Pancreas (tissue), 10 donors: ENCODE measurements around the gene JKAMP. TPM values are rescaled to one million over a fixed set of nuclear protein-coding genes. Genes with fewer than 3 reads are reported as not detected.

ENCODE experiments used
- ATAC-seq, 4 donors: fragments of 200-7000 bp; cut with Tn5 transposase; one replicate each; pipeline versions ENCODE4 v1.8.0 to v1.9.1; 2020; ENCODE audit warnings: mild to moderate bottlenecking in 4 of 4, moderate library complexity in 4 of 4
- DNase-seq, 6 donors: peaks; one replicate each; pipeline ENCODE4 v3.0.0-alpha.2; 2020
- FAIRE-seq: peaks from 2 replicates; lab custom pipeline; 2012; peaks lifted over from hg19 to GRCh38; lab: Jason Lieb, UNC
- H3K27ac ChIP-seq, 4 donors: fragments of 200-600 bp; sonication (generic); 1 replicate in 3 of 4; 2 replicates in 1 of 4; pipeline versions ENCODE4 v1.5.0 to v1.8.0; 2020
- H3K27me3 ChIP-seq, 4 donors: fragments of 200-600 bp; one replicate each; pipeline ENCODE4 v1.8.0; 2021
- H3K36me3 ChIP-seq, 3 donors: fragments of 200-600 bp; sonication (generic) in 1 of 3; one replicate each; pipeline versions ENCODE4 v1.5.0 to v1.8.0; 2020 to 2021
- H3K4me1 ChIP-seq, 3 donors: fragments of 200-600 bp; one replicate each; pipeline ENCODE4 v1.8.0; 2021
- H3K4me3 ChIP-seq, 4 donors: fragments of 200-600 bp; sonication (generic) in 2 of 4; one replicate each; pipeline versions ENCODE4 v1.5.0 to v1.8.0; 2020 to 2021
- H3K9me3 ChIP-seq, 4 donors: fragments of 200-600 bp; one replicate each; pipeline ENCODE4 v1.8.0; 2021
- WGBS, 2 donors: extraction: QIAGEN DNeasy Blood & Tissue Kit; methylation state at CpG; one replicate each; pipeline ENCODE4 v1.1.7; 2013; 5-methylcytosine and 5-hydroxymethylcytosine counted together
- intact Hi-C, 3 donors: fragments of 100-400 bp; cut with DNase I; formaldehyde crosslinking; loops; one replicate each; pipeline versions ENCODE4 v1.11.1 to v1.14.2; 2022
- polyA plus RNA-seq, 2 donors: library from polyadenylated mRNA; stranded (reverse); fragments of 200-250 nt; gene quantifications; one replicate each; pipeline ENCODE4 v1.2.3, GENCODE V29; 2013
- total RNA-seq, 6 donors: library from RNA; stranded (reverse); fragmentation: NEBNext Ultra II Directional in 4 of 6; extraction: Animal tissue kit (Norgen Biotek cat#: 25700) in 4 of 6; gene quantifications; one replicate each; pipeline versions ENCODE4 v1.2.1 to v1.2.4, GENCODE V29; 2021 to 2023
- TF ChIP-seq, protein P1 (sequence below), 4 donors: fragments of 200-600 bp; sonication (generic) in 3 of 4; IDR thresholded peaks; one replicate each; pipeline versions ENCODE4 v1.5.0 to v1.8.0; 2021; ENCODE audit warnings: antibody characterized with exemption in 4 of 4
- donor health status: healthy with polysubstance abuse.
- donor health status: DM: no; HTN: no; CAD: no; lungs with moderate emphysema.
- donor health status: DM: no; HTN: no; CAD: no.
- donor health status: control.
- donor health status: control.
- donor health status: Bipolar disorder and iron deficiency.
- donor health status: DM: yes; HTN: yes; CAD: no.
- donor health status: DM: no; HTN: no; CAD: no.
- donor health status: DM: no; HTN: no; CAD: no.
- donor health status: DM: yes; HTN: yes; CAD: no.

Gene JKAMP
- total and polyA plus RNA-seq, 8 donors, result 7.7 to 32.1 (median 13.9) TPM

DNA sequence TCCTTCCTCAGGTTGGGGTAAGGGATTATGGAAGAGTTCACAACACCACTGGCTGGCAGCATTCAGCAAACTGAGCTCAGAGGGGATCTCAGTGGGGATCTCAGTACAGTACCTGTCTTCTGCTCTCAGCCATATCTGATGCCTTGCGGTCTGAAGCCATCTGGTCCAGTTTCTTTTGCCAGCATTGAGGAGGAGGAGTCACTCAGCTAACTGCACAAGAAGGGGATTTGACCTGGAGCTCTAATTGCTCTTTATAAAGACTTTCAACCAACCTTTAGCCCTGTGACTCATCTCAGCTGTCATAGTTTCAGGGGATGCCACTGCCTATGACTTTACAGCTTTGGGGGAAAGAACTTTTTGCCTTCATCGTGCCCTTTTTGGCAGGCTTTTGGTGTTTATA, 44.9 kb downstream of the JKAMP start:
- intact Hi-C loops, result no loop called here
- TF ChIP-seq, protein P1, sequence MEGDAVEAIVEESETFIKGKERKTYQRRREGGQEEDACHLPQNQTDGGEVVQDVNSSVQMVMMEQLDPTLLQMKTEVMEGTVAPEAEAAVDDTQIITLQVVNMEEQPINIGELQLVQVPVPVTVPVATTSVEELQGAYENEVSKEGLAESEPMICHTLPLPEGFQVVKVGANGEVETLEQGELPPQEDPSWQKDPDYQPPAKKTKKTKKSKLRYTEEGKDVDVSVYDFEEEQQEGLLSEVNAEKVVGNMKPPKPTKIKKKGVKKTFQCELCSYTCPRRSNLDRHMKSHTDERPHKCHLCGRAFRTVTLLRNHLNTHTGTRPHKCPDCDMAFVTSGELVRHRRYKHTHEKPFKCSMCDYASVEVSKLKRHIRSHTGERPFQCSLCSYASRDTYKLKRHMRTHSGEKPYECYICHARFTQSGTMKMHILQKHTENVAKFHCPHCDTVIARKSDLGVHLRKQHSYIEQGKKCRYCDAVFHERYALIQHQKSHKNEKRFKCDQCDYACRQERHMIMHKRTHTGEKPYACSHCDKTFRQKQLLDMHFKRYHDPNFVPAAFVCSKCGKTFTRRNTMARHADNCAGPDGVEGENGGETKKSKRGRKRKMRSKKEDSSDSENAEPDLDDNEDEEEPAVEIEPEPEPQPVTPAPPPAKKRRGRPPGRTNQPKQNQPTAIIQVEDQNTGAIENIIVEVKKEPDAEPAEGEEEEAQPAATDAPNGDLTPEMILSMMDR (IDR thresholded peaks at IDR 0.05), result no peak
- Histone ChIP-seq H3K36me3 (no peaks in the 10 kb centered on the region), H3K27ac (no peak overlapping the region), H3K4me1 (no peaks in the 10 kb centered on the region), H3K4me3 (no peak overlapping the region), H3K27me3 (no peaks in the 10 kb centered on the region), H3K9me3 (no peaks in the 10 kb centered on the region)
- 48 to 83% methylated on average over 2 of the region's 2 CpGs for WGBS, 2 donors
- FAIRE-seq, result no peak
- DNase-seq, result no peak
- no peak for ATAC-seq

DNA sequence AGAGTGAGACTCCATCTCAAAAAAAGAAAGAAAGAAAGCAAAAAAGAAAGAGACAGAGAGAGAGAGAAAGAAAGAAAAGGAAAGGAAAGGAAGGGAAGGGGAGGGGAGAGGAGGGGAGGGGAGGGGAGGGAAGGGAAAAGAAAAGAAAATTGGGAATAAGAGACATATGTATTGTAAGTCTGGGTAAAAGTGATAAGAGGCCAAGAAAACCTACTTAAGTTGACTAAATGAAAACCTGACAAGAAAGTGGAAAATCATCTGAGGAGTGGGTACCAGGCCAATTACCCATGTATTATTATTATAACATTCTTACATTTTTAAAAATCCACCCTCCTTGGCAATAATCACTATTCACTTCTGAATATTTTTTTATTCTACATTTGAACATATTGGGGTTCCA, 46.0 kb downstream of the JKAMP start:
- DNase-seq (no peak), ATAC-seq (no peak), FAIRE-seq (no peak)
- Histone ChIP-seq H3K4me3 (no peak overlapping the region), H3K27me3 (no peaks in the 10 kb centered on the region), H3K36me3 (no peaks in the 10 kb centered on the region), H3K4me1 (no peaks in the 10 kb centered on the region), H3K27ac (no peak overlapping the region), H3K9me3 (no peaks in the 10 kb centered on the region)
- TF ChIP-seq, protein P1 (IDR thresholded peaks at IDR 0.05), result no peak
- intact Hi-C loops, result no loop called here

DNA sequence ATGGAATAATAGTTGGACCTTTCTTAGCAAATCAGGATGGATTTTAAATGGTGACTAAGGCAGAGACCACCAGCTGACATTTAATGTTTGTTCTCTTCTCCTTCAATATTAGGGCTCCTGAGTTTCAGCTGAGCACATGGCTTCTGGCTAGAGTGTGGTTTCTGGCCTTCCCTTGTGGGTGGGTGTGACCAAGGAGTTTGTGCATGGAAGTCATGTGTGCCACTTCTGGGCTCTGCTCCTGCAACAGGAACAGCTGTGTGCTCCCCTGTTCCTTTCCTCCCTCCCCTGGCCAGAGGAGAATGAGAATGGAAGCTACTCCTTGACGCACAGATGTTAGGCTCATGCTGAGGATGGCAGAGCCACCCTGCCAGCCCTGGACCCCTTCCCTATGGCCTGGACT, 48.1 kb downstream of the JKAMP start:
- no peaks in the 10 kb centered on the region for H3K36me3 ChIP-seq
- H3K4me1 ChIP-seq, result no peaks in the 10 kb centered on the region
- 71 to 82% methylated on average over 1 of the region's 1 CpG for WGBS, 2 donors
- DNase-seq, result no peak
- ATAC-seq, result no peak
- intact Hi-C loops, result no loop called here
- no peaks in the 10 kb centered on the region for H3K27me3 ChIP-seq
- H3K4me3 ChIP-seq, result no peak overlapping the region
- no peaks in the 10 kb centered on the region for H3K9me3 ChIP-seq
- H3K27ac ChIP-seq, result no peak overlapping the region
- TF ChIP-seq, protein P1 (IDR thresholded peaks at IDR 0.05), result no peak
- FAIRE-seq, result no peak

DNA sequence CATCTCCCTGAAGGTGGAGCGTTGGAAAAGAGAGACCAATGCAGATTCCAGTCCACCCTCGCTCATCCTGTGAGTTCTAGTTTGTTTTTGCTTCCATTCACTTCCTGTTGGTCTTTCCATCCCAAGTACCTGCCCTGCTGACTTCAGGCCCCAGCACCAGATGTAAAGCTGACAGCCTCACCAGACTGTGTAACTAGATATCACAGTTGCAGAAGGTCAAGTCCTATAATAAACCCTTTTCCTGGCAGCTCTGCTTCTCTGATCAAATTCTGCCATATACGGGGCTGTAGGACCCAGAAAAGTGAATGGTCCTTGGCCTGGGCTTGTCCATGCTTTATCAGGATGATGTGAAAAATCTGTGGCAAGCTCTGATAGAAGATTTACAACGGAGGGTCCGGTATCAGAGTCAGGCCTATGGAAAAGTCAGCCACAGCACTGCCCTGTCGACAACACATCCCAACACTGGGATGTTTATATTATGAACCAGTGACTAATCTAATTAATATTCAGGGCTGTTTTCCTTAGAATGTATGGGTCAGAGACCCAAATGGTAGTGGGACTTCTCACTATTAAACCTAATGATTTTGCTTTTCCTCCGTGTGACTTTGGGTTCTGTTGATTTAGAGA, 50.2 kb downstream of the JKAMP start:
- FAIRE-seq (no peak), ATAC-seq (no peak), DNase-seq (no peak)
- 71% methylated on average over 7 of the region's 7 CpGs for WGBS, 2 donors
- no peaks in the 10 kb centered on the region for H3K36me3 ChIP-seq
- TF ChIP-seq, protein P1 (IDR thresholded peaks at IDR 0.05), result no peak
- no peaks in the 10 kb centered on the region for H3K27me3 ChIP-seq
- no peak overlapping the region for H3K4me3 ChIP-seq
- no peak overlapping the region for H3K27ac ChIP-seq
- no peaks in the 10 kb centered on the region for H3K9me3 ChIP-seq
- H3K4me1 ChIP-seq, result no peaks in the 10 kb centered on the region
- intact Hi-C loops, result no loop called here

DNA sequence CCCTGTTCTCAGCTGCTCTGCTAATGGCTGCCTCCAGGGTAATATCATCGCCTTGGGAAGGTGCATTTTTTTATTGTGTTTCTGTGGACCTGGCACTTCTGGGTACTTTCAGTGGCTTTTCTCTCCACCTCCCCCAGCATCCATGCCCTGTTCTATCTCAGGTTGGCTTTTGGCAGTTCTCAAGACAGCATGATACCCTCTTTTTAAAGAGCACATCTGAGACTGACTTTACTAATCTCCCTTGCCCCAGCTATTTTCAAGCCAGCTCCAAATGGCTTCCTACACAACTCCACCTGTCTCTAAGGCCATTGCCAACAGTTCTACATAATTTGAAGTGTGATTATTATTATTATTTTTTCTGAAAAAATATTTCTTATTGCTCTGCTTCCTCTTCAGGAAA, 53.2 kb downstream of the JKAMP start:
- ATAC-seq, result no peak
- FAIRE-seq, result no peak
- no peaks in the 10 kb centered on the region for H3K36me3 ChIP-seq
- no peaks in the 10 kb centered on the region for H3K9me3 ChIP-seq
- no peak for DNase-seq
- H3K4me3 ChIP-seq, result no peak overlapping the region
- intact Hi-C loops, result no loop called here
- H3K27me3 ChIP-seq, result no peaks in the 10 kb centered on the region
- TF ChIP-seq, protein P1 (IDR thresholded peaks at IDR 0.05), result no peak
- WGBS, 2 donors, result 73 to 94% methylated on average over 1 of the region's 1 CpG
- no peaks in the 10 kb centered on the region for H3K4me1 ChIP-seq
- H3K27ac ChIP-seq, result no peak overlapping the region
